Smooth muscle cell (in vitro differentiated cells): ENCODE data around the gene CTSH. TPM values are rescaled to one million over a fixed set of nuclear protein-coding genes. Genes with fewer than 3 reads are reported as not detected.

ENCODE experiments used
- DNase-seq: peaks from one replicate; lab custom pipeline; 2025; ENCODE audit not compliant: unreplicated experiment; lab: John Stamatoyannopoulos, UW
- H2AFZ ChIP-seq: fragments of 200-600 bp; sonication (generic); 2 replicates; pipeline ENCODE4 v1.6.0; 2016; ENCODE audit warnings: antibody characterized with exemption, low read depth, mild to moderate bottlenecking
- H3F3A ChIP-seq: fragments of 200-600 bp; sonication (generic); 2 replicates; pipeline ENCODE4 v1.6.0; 2017; ENCODE audit warnings: antibody characterized with exemption, low read depth
- H3K27ac ChIP-seq: fragments of 200-600 bp; sonication (generic); 2 replicates; pipeline ENCODE4 v1.5.1; 2016; ENCODE audit warnings: low read depth, mild to moderate bottlenecking
- H3K27me3 ChIP-seq: fragments of 200-600 bp; sonication (generic); 2 replicates; pipeline ENCODE4 v1.6.1; 2016; ENCODE audit warnings: low read depth, mild to moderate bottlenecking
- H3K36me3 ChIP-seq: fragments of 200-600 bp; sonication (generic); 2 replicates; pipeline ENCODE4 v1.5.1; 2016; ENCODE audit warnings: low read depth
- H3K4me1 ChIP-seq: fragments of 200-600 bp; sonication (generic); 2 replicates; pipeline ENCODE4 v1.5.1; 2016; ENCODE audit warnings: low read depth
- H3K4me2 ChIP-seq: fragments of 200-600 bp; sonication (generic); 2 replicates; pipeline ENCODE4 v1.6.0; 2016; ENCODE audit warnings: mild to moderate bottlenecking
- H3K4me3 ChIP-seq: fragments of 200-600 bp; sonication (generic); 2 replicates; pipeline ENCODE4 v1.5.1; 2016; ENCODE audit warnings: mild to moderate bottlenecking
- H3K79me2 ChIP-seq: fragments of 200-600 bp; sonication (generic); 2 replicates; pipeline ENCODE4 v1.6.0; 2016; ENCODE audit warnings: low read depth, mild to moderate bottlenecking
- H3K9ac ChIP-seq: fragments of 200-600 bp; sonication (generic); 2 replicates; pipeline ENCODE4 v1.6.0; 2016; ENCODE audit warnings: low read depth
- H3K9me3 ChIP-seq: fragments of 200-600 bp; sonication (generic); replicated peaks from 2 replicates; pipeline ENCODE4 v1.5.1; 2016; ENCODE audit warnings: low read depth
- H4K20me1 ChIP-seq: fragments of 200-600 bp; sonication (generic); 2 replicates; pipeline ENCODE4 v1.6.0; 2016; ENCODE audit warnings: low read depth
- CTCF ChIP-seq: fragments of 200-600 bp; sonication (generic); IDR thresholded peaks from 2 replicates; pipeline ENCODE4 v1.5.1; 2017; ENCODE audit warnings: borderline replicate concordance, mild to moderate bottlenecking, antibody characterized with exemption; ENCODE audit not compliant: insufficient read depth, poor library complexity, severe bottlenecking
- WGBS: methylation state at CpG from one replicate; pipeline ENCODE4 v1.1.7; 2016; ENCODE audit warnings: low lambda C conversion rate; 5-methylcytosine and 5-hydroxymethylcytosine counted together
- polyA plus RNA-seq: library from polyadenylated mRNA; unstranded; fragments of >200 nt; fragmentation: Nextera tagmentation; extraction: Ambion mirVana; gene quantifications from 2 replicates; pipeline ENCODE4 v1.2.1, GENCODE V29; 2016
- total RNA-seq: library from RNA; depleted of rRNA; stranded (reverse); fragments of >200 nt; gene quantifications from 2 replicates; pipeline ENCODE4 v1.2.3, GENCODE V29; 2014

The CTSH gene
- total and polyA plus RNA-seq, 2 experiments from 2014 or later, result 23.4 to 38.5 TPM

- no peak for TF ChIP-seq CTCF
- Histone ChIP-seq H3F3A (no peaks in the 10 kb centered on the region), H3K27ac (no peak overlapping the region), H3K27me3 (no peaks in the 10 kb centered on the region), H3K79me2 (no peaks in the 10 kb centered on the region), H3K9me3 (no peaks in the 10 kb centered on the region), H3K4me3 (no peak overlapping the region), H3K4me1 (no peaks in the 10 kb centered on the region), H2AFZ (no peak overlapping the region), H3K9ac (no peak overlapping the region), H3K4me2 (no peak overlapping the region), H3K36me3 (no peaks in the 10 kb centered on the region), H4K20me1 (no peaks in the 10 kb centered on the region)
- DNase-seq, result no peak
- 94% methylated on average over 11 of the region's 11 CpGs for WGBS
These were observed 36.9 kb upstream of the CTSH start for GRCh38 chr15:78981532-78982313.

- H3K4me3 ChIP-seq, result no peak overlapping the region
- H3K9ac ChIP-seq, result no peak overlapping the region
- peak overlapping the region; percentile 54 for H2AFZ ChIP-seq
- 65% methylated on average over 17 of the region's 17 CpGs for WGBS
- H3K27me3 ChIP-seq, result no peaks in the 10 kb centered on the region
- H3K36me3 ChIP-seq, result no peaks in the 10 kb centered on the region
- H3K4me1 ChIP-seq, result no peaks in the 10 kb centered on the region
- TF ChIP-seq CTCF, result peak; percentile 61
- no peaks in the 10 kb centered on the region for H3F3A ChIP-seq
- H3K79me2 ChIP-seq, result no peaks in the 10 kb centered on the region
- no peaks in the 10 kb centered on the region for H3K9me3 ChIP-seq
- DNase-seq, result no peak
- H4K20me1 ChIP-seq, result no peaks in the 10 kb centered on the region
- no peak overlapping the region for H3K4me2 ChIP-seq
- H3K27ac ChIP-seq, result no peak overlapping the region
These were observed 34.8 kb upstream of the CTSH start for GRCh38 chr15:78979456-78980320.

GRCh38 chr15:78978601-78979179 lies 33.8 kb upstream of the CTSH start:
- no peak for DNase-seq
- no peaks in the 10 kb centered on the region for H3K9me3 ChIP-seq
- H3K27ac ChIP-seq, result no peak overlapping the region
- no peaks in the 10 kb centered on the region for H3K27me3 ChIP-seq
- no peak overlapping the region for H2AFZ ChIP-seq
- H4K20me1 ChIP-seq, result no peaks in the 10 kb centered on the region
- H3K4me1 ChIP-seq, result no peaks in the 10 kb centered on the region
- no peaks in the 10 kb centered on the region for H3K79me2 ChIP-seq
- H3K36me3 ChIP-seq, result no peaks in the 10 kb centered on the region
- whole genome bisulfite sequencing, result 93% methylated on average over 19 of the region's 19 CpGs
- H3F3A ChIP-seq, result no peaks in the 10 kb centered on the region
- no peak overlapping the region for H3K9ac ChIP-seq
- H3K4me2 ChIP-seq, result no peak overlapping the region
- H3K4me3 ChIP-seq, result no peak overlapping the region
- no peak for TF ChIP-seq CTCF
